ENCODE data around the gene SLC17A7.

SLC17A7 gene

GRCh38 chr19:49427855-49428546, 13.3 kb downstream of the SLC17A7 start:
- DNase-seq (ENCODE audit: low spot score) = no peak

GRCh38 chr19:49427339-49427738, 14.0 kb downstream of the SLC17A7 start:
- no peak for DNase-seq (ENCODE audit: low spot score)

- DNase-seq (ENCODE audit: low spot score) = no peak
These were observed 15.3 kb downstream of the SLC17A7 start for GRCh38 chr19:49425922-49426592.

GRCh38 chr19:49425178-49425577, 16.1 kb downstream of the SLC17A7 start, which contains the start of gene GFY:
Gene GFY, plus strand, starts transcription at chr19:49425388. Its CDS starts 1,043 bp downstream, at chr19:49426431.
- no peak for DNase-seq (ENCODE audit: low spot score)

- DNase-seq (ENCODE audit: low spot score) = no peak
These were observed 17.4 kb downstream of the SLC17A7 start for GRCh38 chr19:49423985-49424303.

GRCh38 chr19:49423071-49423984, 18.0 kb downstream of the SLC17A7 start, which contains the start of gene PTH2:
Gene PTH2, minus strand, starts transcription at chr19:49423441. Its CDS starts 102 bp downstream, at chr19:49423339.
- DNase-seq (ENCODE audit: low spot score) = no peak

GRCh38 chr19:49422407-49423070, 18.8 kb downstream of the SLC17A7 start:
- no peak for DNase-seq (ENCODE audit: low spot score)

GRCh38 chr19:49421878-49422202, 19.5 kb downstream of the SLC17A7 start:
- no peak for DNase-seq (ENCODE audit: low spot score)

GRCh38 chr19:49421039-49421877, 20.1 kb downstream of the SLC17A7 start:
- DNase-seq (ENCODE audit: low spot score) = peak; percentile 36

- no peak for DNase-seq (ENCODE audit: low spot score)
These were observed 21.1 kb downstream of the SLC17A7 start for GRCh38 chr19:49420227-49420626.

- DNase-seq (ENCODE audit: low spot score) = no peak
These were observed 22.2 kb downstream of the SLC17A7 start for GRCh38 chr19:49419173-49419572.

GRCh38 chr19:49418511-49418910, 22.8 kb downstream of the SLC17A7 start:
- no peak for DNase-seq (ENCODE audit: low spot score)

- DNase-seq (ENCODE audit: low spot score) = no peak
These were observed 24.2 kb downstream of the SLC17A7 start for GRCh38 chr19:49417088-49417487.

GRCh38 chr19:49415810-49416200, 25.5 kb downstream of the SLC17A7 start:
- DNase-seq (ENCODE audit: low spot score) = no peak

- DNase-seq (ENCODE audit: low spot score) = no peak
These were observed 26.1 kb downstream of the SLC17A7 start for GRCh38 chr19:49415102-49415809.

GRCh38 chr19:49414256-49414655, 27.1 kb downstream of the SLC17A7 start:
- DNase-seq (ENCODE audit: low spot score) = no peak

- DNase-seq (ENCODE audit: low spot score) = no peak
These were observed 28.0 kb downstream of the SLC17A7 start for GRCh38 chr19:49413348-49413747.

GRCh38 chr19:49411681-49412326, 29.5 kb downstream of the SLC17A7 start:
- no peak for DNase-seq (ENCODE audit: low spot score)

GRCh38 chr19:49409441-49410029, 31.8 kb downstream of the SLC17A7 start:
- DNase-seq (ENCODE audit: low spot score) = no peak
